GM18499 (cell line): ENCODE measurements around the gene ITGA11.

Experiments used
- ATAC-seq: cut with Tn5 transposase; IDR thresholded peaks from one replicate; pipeline ENCODE4 v1.9.1; 2021; ENCODE audit warnings: moderate number of reproducible peaks; ENCODE audit not compliant: insufficient read depth, unreplicated experiment

Gene ITGA11

GRCh38 chr15:68341760-68342725 lies 89.9 kb downstream of the ITGA11 start:
- ATAC-seq = no peak

GRCh38 chr15:68340726-68341671 lies 91.0 kb downstream of the ITGA11 start:
- ATAC-seq = no peak

- ATAC-seq = no peak
Observed at GRCh38 chr15:68339481-68339880, 92.5 kb downstream of the ITGA11 start.

- no peak for ATAC-seq
Observed at GRCh38 chr15:68337826-68338225, 94.1 kb downstream of the ITGA11 start.

GRCh38 chr15:68336516-68336915 lies 95.4 kb downstream of the ITGA11 start:
- no peak for ATAC-seq

GRCh38 chr15:68335655-68336054 lies 96.3 kb downstream of the ITGA11 start:
- ATAC-seq = no peak

GRCh38 chr15:68335251-68335650 lies 96.7 kb downstream of the ITGA11 start:
- ATAC-seq = no peak

GRCh38 chr15:68334661-68335124 lies 97.3 kb downstream of the ITGA11 start:
- no peak for ATAC-seq

- ATAC-seq = no peak
Observed at GRCh38 chr15:68333775-68334470, 98.0 kb downstream of the ITGA11 start.

- no peak for ATAC-seq
Observed at GRCh38 chr15:68332266-68332665, 99.7 kb downstream of the ITGA11 start.

GRCh38 chr15:68330901-68331300 lies 101.1 kb downstream of the ITGA11 start:
- no peak for ATAC-seq

GRCh38 chr15:68330416-68330815 lies 101.5 kb downstream of the ITGA11 start:
- no peak for ATAC-seq

GRCh38 chr15:68328964-68329363 lies 103.0 kb downstream of the ITGA11 start:
- ATAC-seq = no peak

GRCh38 chr15:68328443-68328842 lies 103.5 kb downstream of the ITGA11 start:
- no peak for ATAC-seq

- ATAC-seq = no peak
Observed at GRCh38 chr15:68326711-68327354, 105.1 kb downstream of the ITGA11 start.

- no peak for ATAC-seq
Observed at GRCh38 chr15:68325726-68326125, 106.2 kb downstream of the ITGA11 start.

GRCh38 chr15:68322796-68323195 lies 109.2 kb downstream of the ITGA11 start:
- no peak for ATAC-seq

- no peak for ATAC-seq
Observed at GRCh38 chr15:68321229-68321628, 110.7 kb downstream of the ITGA11 start.

- ATAC-seq = no peak
Observed at GRCh38 chr15:68319997-68320396, 112.0 kb downstream of the ITGA11 start.
